Breast epithelium (tissue), 3 donors: ENCODE measurements around the gene PKNOX1.

ENCODE experiments used
- POLR2A ChIP-seq: fragments of 450-650 bp; IDR thresholded peaks from one replicate; pipeline ENCODE4 v1.6.1; 2016; ENCODE audit warnings: antibody characterized with exemption, mild to moderate bottlenecking, moderate library complexity
- TF ChIP-seq, protein P1 (sequence below), 3 donors: fragments of 450-650 bp; IDR thresholded peaks; one replicate each; pipeline ENCODE4 v1.5.1; 2016 to 2017; ENCODE audit warnings: antibody characterized with exemption in 3 of 3, mild to moderate bottlenecking in 3 of 3, moderate library complexity in 3 of 3

DNA sequence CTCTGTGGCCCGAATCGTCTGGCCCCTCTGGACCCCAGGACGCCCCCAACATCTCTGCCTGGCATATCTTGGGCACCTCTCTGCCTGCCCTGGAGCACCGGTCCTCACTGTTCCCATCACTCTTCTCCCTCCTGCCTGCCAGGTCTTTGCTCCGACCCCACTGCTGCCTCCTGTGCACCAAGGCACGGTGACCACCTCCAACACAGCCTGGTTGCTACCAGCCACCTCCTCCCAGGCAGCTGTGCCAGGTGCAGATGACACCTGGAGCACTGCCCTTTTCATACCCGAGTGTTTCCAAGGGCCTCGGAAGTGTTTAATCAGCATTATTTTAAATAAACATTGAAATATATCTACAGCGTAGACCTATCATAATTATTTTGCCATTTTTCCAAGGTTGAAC, 31.3 kb downstream of the PKNOX1 start:
- TF ChIP-seq, protein P1, sequence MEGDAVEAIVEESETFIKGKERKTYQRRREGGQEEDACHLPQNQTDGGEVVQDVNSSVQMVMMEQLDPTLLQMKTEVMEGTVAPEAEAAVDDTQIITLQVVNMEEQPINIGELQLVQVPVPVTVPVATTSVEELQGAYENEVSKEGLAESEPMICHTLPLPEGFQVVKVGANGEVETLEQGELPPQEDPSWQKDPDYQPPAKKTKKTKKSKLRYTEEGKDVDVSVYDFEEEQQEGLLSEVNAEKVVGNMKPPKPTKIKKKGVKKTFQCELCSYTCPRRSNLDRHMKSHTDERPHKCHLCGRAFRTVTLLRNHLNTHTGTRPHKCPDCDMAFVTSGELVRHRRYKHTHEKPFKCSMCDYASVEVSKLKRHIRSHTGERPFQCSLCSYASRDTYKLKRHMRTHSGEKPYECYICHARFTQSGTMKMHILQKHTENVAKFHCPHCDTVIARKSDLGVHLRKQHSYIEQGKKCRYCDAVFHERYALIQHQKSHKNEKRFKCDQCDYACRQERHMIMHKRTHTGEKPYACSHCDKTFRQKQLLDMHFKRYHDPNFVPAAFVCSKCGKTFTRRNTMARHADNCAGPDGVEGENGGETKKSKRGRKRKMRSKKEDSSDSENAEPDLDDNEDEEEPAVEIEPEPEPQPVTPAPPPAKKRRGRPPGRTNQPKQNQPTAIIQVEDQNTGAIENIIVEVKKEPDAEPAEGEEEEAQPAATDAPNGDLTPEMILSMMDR (IDR thresholded peaks at IDR 0.05) = no peak
- no peak for TF ChIP-seq POLR2A
